IMR-90 (cell line): ENCODE measurements around the gene VDAC1. TPM values are rescaled to one million over a fixed set of nuclear protein-coding genes. Genes with fewer than 3 reads are reported as not detected.

ENCODE experiments used
- ATAC-seq: fragments of 200-7000 bp; cut with Tn5 transposase; 2 replicates; pipeline ENCODE4 v1.9.1; 2020; ENCODE audit warnings: low read depth, mild to moderate bottlenecking, moderate library complexity
- BruUV-seq: library from RNA; stranded (reverse); fragments of 400-500 nt; replicated peaks from 2 replicates; lab custom pipeline; 2021; lab: Mats Ljungman, UMichigan
- CTCF ChIA-PET: fragments of 300-600 bp; formaldehyde crosslinking; extraction: SDS; loops from one replicate; lab custom pipeline; 2021; ENCODE audit warnings: antibody characterized with exemption; lab: Yijun Ruan, JAX
- POLR2A ChIA-PET: fragments of 300-600 bp; sonication (Branson Sonifier 250); formaldehyde crosslinking; loops from one replicate; lab custom pipeline; 2022; ENCODE audit warnings: antibody characterized with exemption; ENCODE audit not compliant: unreplicated experiment; lab: Charles Lee
- DNase-seq: peaks from one replicate; pipeline ENCODE4 v3.0.0; 2013
- H2AFZ ChIP-seq: replicated peaks from 2 replicates; pipeline ENCODE3; 2013; ENCODE audit warnings: low read length, mild to moderate bottlenecking; ENCODE audit not compliant: poor library complexity
- H2AK5ac ChIP-seq: 2 replicates; pipeline ENCODE4 v1.6.1; 2013; ENCODE audit warnings: low read depth, low read length, inconsistent platforms
- H2AK9ac ChIP-seq: replicated peaks from 2 replicates; pipeline ENCODE3; 2013; ENCODE audit warnings: mild to moderate bottlenecking, low read depth, low read length, moderate library complexity; ENCODE audit not compliant: poor library complexity
- H2BK120ac ChIP-seq: 2 replicates; pipeline ENCODE4 v1.6.1; 2013; ENCODE audit warnings: low read depth, low read length, inconsistent platforms
- H2BK15ac ChIP-seq: 3 replicates; pipeline ENCODE4 v1.6.1; 2013; ENCODE audit warnings: low read depth, low read length, inconsistent platforms
- H2BK20ac ChIP-seq: 2 replicates; pipeline ENCODE4 v1.6.1; 2013; ENCODE audit warnings: low read depth, mild to moderate bottlenecking, inconsistent platforms, low read length, moderate library complexity
- H2BK5ac ChIP-seq: 2 replicates; pipeline ENCODE4 v1.6.1; 2013; ENCODE audit warnings: mild to moderate bottlenecking, low read depth, low read length, inconsistent platforms; ENCODE audit not compliant: poor library complexity, severe bottlenecking
- H3K14ac ChIP-seq: replicated peaks from 2 replicates; pipeline ENCODE4 v1.6.1; 2013; ENCODE audit warnings: low read depth, low read length, inconsistent platforms
- H3K18ac ChIP-seq: 2 replicates; pipeline ENCODE4 v1.6.1; 2013; ENCODE audit warnings: low read depth, low read length, control low read depth
- H3K23ac ChIP-seq: 2 replicates; pipeline ENCODE4 v1.6.1; 2013; ENCODE audit warnings: low read depth, low read length, inconsistent platforms
- H3K27ac ChIP-seq: 2 replicates; pipeline ENCODE4 v1.5.1; 2013; ENCODE audit warnings: mild to moderate bottlenecking, control low read depth, low read length; ENCODE audit not compliant: insufficient read depth
- H3K27me3 ChIP-seq: 2 replicates; pipeline ENCODE4 v1.6.1; 2013; ENCODE audit warnings: low read length; ENCODE audit not compliant: control insufficient read depth, insufficient read depth
- H3K36me3 ChIP-seq: 2 replicates; pipeline ENCODE4 v1.6.1; 2013; ENCODE audit warnings: low read length, mixed read lengths; ENCODE audit not compliant: control insufficient read depth, insufficient read depth
- H3K4ac ChIP-seq: 2 replicates; pipeline ENCODE4 v1.6.1; 2013; ENCODE audit warnings: low read depth, low read length, inconsistent platforms
- H3K4me1 ChIP-seq: 2 replicates; pipeline ENCODE4 v1.6.1; 2013; ENCODE audit warnings: low read length, mixed read lengths; ENCODE audit not compliant: control insufficient read depth, insufficient read depth
- H3K4me2 ChIP-seq: 2 replicates; pipeline ENCODE4 v1.6.1; 2013; ENCODE audit warnings: low read depth, mild to moderate bottlenecking, control low read depth, low read length, moderate library complexity
- H3K4me3 ChIP-seq: 2 replicates; pipeline ENCODE4 v1.5.1; 2013; ENCODE audit warnings: low read depth, mild to moderate bottlenecking, control low read depth, low read length, moderate library complexity; ENCODE audit not compliant: insufficient read depth
- H3K56ac ChIP-seq: 2 replicates; pipeline ENCODE4 v1.6.1; 2013; ENCODE audit warnings: low read length, inconsistent platforms; ENCODE audit not compliant: insufficient read depth; ENCODE audit errors: extremely low read depth
- H3K79me1 ChIP-seq, 2 experiments: 2 replicates each; pipeline ENCODE4 v1.6.1; 2013; ENCODE audit warnings: low read length in 2 of 2, inconsistent platforms in 1 of 2, low read depth in 1 of 2
- H3K9ac ChIP-seq: 2 replicates; pipeline ENCODE4 v1.6.1; 2013; ENCODE audit warnings: low read depth, low read length, control low read depth
- H3K9me1 ChIP-seq: 2 replicates; pipeline ENCODE4 v1.6.1; 2013; ENCODE audit warnings: low read length, inconsistent platforms; ENCODE audit not compliant: insufficient read depth
- H3K9me3 ChIP-seq: 2 replicates; pipeline ENCODE4 v1.6.1; 2013; ENCODE audit warnings: low read length; ENCODE audit not compliant: control insufficient read depth, insufficient read depth
- H4K20me1 ChIP-seq: 2 replicates; pipeline ENCODE4 v1.6.1; 2013; ENCODE audit warnings: low read length, inconsistent platforms; ENCODE audit not compliant: insufficient read depth
- H4K5ac ChIP-seq: 2 replicates; pipeline ENCODE4 v1.6.1; 2013; ENCODE audit warnings: mild to moderate bottlenecking, low read depth, low read length, control low read depth
- H4K8ac ChIP-seq, 2 experiments: 2 replicates each; pipeline ENCODE4 v1.6.1; 2013; ENCODE audit warnings: low read depth in 2 of 2, low read length in 2 of 2, control low read depth in 1 of 2, inconsistent platforms in 1 of 2
- H4K91ac ChIP-seq: 2 replicates; pipeline ENCODE4 v1.6.1; 2013; ENCODE audit warnings: low read depth, low read length, inconsistent platforms; ENCODE audit not compliant: insufficient read depth
- MXI1 ChIP-seq: IDR thresholded peaks from 2 replicates; pipeline ENCODE4 v1.6.1; 2012; ENCODE audit warnings: low read depth, mild to moderate bottlenecking, low read length, moderate library complexity, borderline replicate concordance
- WGBS, 2 experiments: methylation state at CpG; one replicate each; pipeline versions ENCODE4 v1.1.5 to v1.1.7; 2013; ENCODE audit warnings: missing lambda C conversion rate in 2 of 2; ENCODE audit not compliant: insufficient read length in 1 of 2; ENCODE audit errors: extremely low coverage in 2 of 2; 5-methylcytosine and 5-hydroxymethylcytosine counted together
- dilution Hi-C: fragments of 300-500 bp; cut with HindIII; formaldehyde crosslinking; loops from one replicate; pipeline ENCODE4 v1.14.3; 2018; ENCODE audit warnings: low sequenced_read_pairs; ENCODE audit not compliant: unreplicated experiment
- in situ Hi-C: fragments of 300-500 bp; cut with MboI; formaldehyde crosslinking; loops from 3 replicates; pipeline ENCODE4 v1.14.3; 2019; ENCODE audit warnings: low sequenced_read_pairs, inconsistent platforms, mixed read lengths
- intact Hi-C: fragments of 100-400 bp; cut with micrococcal nuclease; formaldehyde crosslinking; loops from 2 replicates; pipeline ENCODE4 v1.10.0; 2022
- polyA plus RNA-seq, 3 experiments: library from polyadenylated mRNA; depleted of rRNA; stranded (reverse); fragments of >200 nt; gene quantifications; 2 replicates each; pipeline ENCODE4 v1.2.3, GENCODE V29; 2012; ENCODE audit warnings: low replicate concordance in 1 of 3
- total RNA-seq: library from RNA; depleted of rRNA; stranded (reverse); fragments of >200 nt; gene quantifications from 2 replicates; pipeline ENCODE4 v1.2.3, GENCODE V29; 2012

VDAC1 gene
- total and polyA plus RNA-seq, 2 of the 4 experiments (the other 2 are of a cell fraction): 289 to 365 TPM

- H4K91ac ChIP-seq: no peak overlapping the region
- no peak overlapping the region for H3K9ac ChIP-seq
- H3K79me1 ChIP-seq: peaks cover 33 to 58% of the 10 kb centered on the region in 2 experiments
- H3K4me2 ChIP-seq: no peak overlapping the region
- intact Hi-C loops: no loop called here
- no peak overlapping the region for H2BK15ac ChIP-seq
- H2AFZ ChIP-seq: no peak overlapping the region
- peaks cover 46% of the 10 kb centered on the region for H4K20me1 ChIP-seq
- H3K4me3 ChIP-seq: no peak overlapping the region
- TF ChIP-seq MXI1: no peak
- H4K8ac ChIP-seq: no peak overlapping the region
- no peak overlapping the region for H3K56ac ChIP-seq
- H2AK9ac ChIP-seq: no peak overlapping the region
- H3K23ac ChIP-seq: no peak overlapping the region
- no peaks in the 10 kb centered on the region for H3K27me3 ChIP-seq
- CTCF ChIA-PET: no interaction called here
- no peak overlapping the region for H2BK5ac ChIP-seq
- H2BK120ac ChIP-seq: no peak overlapping the region
- H2BK20ac ChIP-seq: no peak overlapping the region
- H4K5ac ChIP-seq: no peak overlapping the region
- H3K4me1 ChIP-seq: no peaks in the 10 kb centered on the region
- H3K14ac ChIP-seq: no peak overlapping the region
- ATAC-seq: no peak
- H3K18ac ChIP-seq: no peak overlapping the region
- in situ Hi-C loops: no loop called here
- 100% methylated on average over 1 of the region's 3 CpGs; no CpG with 5 or more reads in 1 of the 2 experiments for WGBS, 2 experiments
- H2AK5ac ChIP-seq: no peak overlapping the region
- H3K4ac ChIP-seq: no peak overlapping the region
- peaks cover 51% of the 10 kb centered on the region for H3K36me3 ChIP-seq
- no peak for DNase-seq
- no peak overlapping the region for H3K27ac ChIP-seq
- peaks cover 5% of the 10 kb centered on the region; the same call in 1 of the 2 replicates for H3K9me1 ChIP-seq
- no peaks in the 10 kb centered on the region for H3K9me3 ChIP-seq
- BruUV-seq: no TSS peak
- POLR2A ChIA-PET: no interaction called here
- dilution Hi-C loops: no loop called here
Observed at GRCh38 chr5:133985540-133986180, 19.1 kb downstream of the VDAC1 start.
